ENCODE results near the gene PPHLN1. TPM values are rescaled to one million over a fixed set of nuclear protein-coding genes. Genes with fewer than 3 reads are reported as not detected.

The PPHLN1 gene
- total and polyA plus RNA-seq, 2 donors (not counting 1 experiment from before 2014, with no cell fraction given), result 48.8 to 104 TPM

DNA sequence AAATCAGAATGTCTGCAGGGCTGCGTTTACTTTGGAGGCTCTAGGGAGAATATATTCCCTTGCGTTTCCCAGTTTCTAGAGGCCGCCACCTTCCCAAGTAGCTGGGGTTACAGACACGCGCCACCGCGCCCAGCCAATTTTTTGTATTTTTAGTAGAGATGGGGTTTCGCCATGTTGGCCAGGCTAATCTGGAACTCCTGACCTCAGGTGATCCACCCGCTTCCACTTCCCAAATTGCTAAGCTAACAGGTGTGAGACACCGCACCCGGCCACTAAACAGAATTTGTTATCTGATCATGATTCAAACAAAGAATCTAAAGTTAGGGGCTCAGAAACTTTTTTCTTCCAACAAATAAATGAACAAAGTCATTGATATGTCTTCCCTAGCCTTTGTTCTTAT lies 114.6 kb downstream of the PPHLN1 start:
- H3K4me1 ChIP-seq (ENCODE audit: control insufficient read depth in 2 of 2, insufficient read depth in 2 of 2, low read length in 2 of 2), result no peaks in the 10 kb centered on the region
- H3K79me2 ChIP-seq (ENCODE audit: control insufficient read depth, insufficient read depth, low read length), result no peaks in the 10 kb centered on the region
- DNase-seq, result no peak
- H3K4me3 ChIP-seq (ENCODE audit: control extremely low read depth in 1 of 5, extremely low read depth in 1 of 5, insufficient read depth in 1 of 5, low read depth in 2 of 5, low read length in 4 of 5), result no peak overlapping the region
- H3K4me2 ChIP-seq (replicated peaks; ENCODE audit: low read depth, low read length, poor library complexity, severe bottlenecking), result no peak overlapping the region
- H3K36me3 ChIP-seq (replicated peaks in 1 of 2; ENCODE audit: control extremely low read depth in 1 of 2, control insufficient read depth in 1 of 2, extremely low read depth in 1 of 2, insufficient read depth in 2 of 2, low read length in 1 of 2), result peaks cover 2 to 33% of the 10 kb centered on the region in 2 experiments
- no peaks in the 10 kb centered on the region for H3K27me3 ChIP-seq (replicated peaks in 1 of 4; ENCODE audit: control extremely low read depth in 1 of 4, control insufficient read depth in 3 of 4, insufficient read depth in 4 of 4, low read length in 3 of 4)
- peaks cover 8% of the 10 kb centered on the region for H3K9me3 Mint-ChIP-seq (ENCODE audit: insufficient read depth)
- no peak overlapping the region for H3K4me3 Mint-ChIP-seq
- 87% methylated on average over 5 of the region's 11 CpGs for WGBS (ENCODE audit: insufficient coverage)
- peaks cover 0 to 10% (median 0%) of the 10 kb centered on the region in 3 donors for H3K9me3 ChIP-seq (ENCODE audit: control extremely low read depth in 1 of 3, control insufficient read depth in 2 of 3, insufficient read depth in 1 of 3, low read length in 2 of 3)
- intact Hi-C loops (cut with micrococcal nuclease), result no loop called here
- TF ChIP-seq, protein P1, sequence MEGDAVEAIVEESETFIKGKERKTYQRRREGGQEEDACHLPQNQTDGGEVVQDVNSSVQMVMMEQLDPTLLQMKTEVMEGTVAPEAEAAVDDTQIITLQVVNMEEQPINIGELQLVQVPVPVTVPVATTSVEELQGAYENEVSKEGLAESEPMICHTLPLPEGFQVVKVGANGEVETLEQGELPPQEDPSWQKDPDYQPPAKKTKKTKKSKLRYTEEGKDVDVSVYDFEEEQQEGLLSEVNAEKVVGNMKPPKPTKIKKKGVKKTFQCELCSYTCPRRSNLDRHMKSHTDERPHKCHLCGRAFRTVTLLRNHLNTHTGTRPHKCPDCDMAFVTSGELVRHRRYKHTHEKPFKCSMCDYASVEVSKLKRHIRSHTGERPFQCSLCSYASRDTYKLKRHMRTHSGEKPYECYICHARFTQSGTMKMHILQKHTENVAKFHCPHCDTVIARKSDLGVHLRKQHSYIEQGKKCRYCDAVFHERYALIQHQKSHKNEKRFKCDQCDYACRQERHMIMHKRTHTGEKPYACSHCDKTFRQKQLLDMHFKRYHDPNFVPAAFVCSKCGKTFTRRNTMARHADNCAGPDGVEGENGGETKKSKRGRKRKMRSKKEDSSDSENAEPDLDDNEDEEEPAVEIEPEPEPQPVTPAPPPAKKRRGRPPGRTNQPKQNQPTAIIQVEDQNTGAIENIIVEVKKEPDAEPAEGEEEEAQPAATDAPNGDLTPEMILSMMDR (IDR thresholded peaks at IDR 0.05), result no peak
- no peak for TF ChIP-seq EZH2 (IDR thresholded peaks at IDR 0.05; ENCODE audit: borderline replicate concordance, insufficient read depth, low read depth, low read length, poor library complexity, severe bottlenecking)
- H3K4me1 Mint-ChIP-seq, result peaks cover 4% of the 10 kb centered on the region
- no peak overlapping the region for H2AFZ ChIP-seq (ENCODE audit: insufficient read depth, low read depth, low read length, poor library complexity, severe bottlenecking)
- no peak overlapping the region for H3K27ac ChIP-seq (ENCODE audit: low read length in 2 of 2)
- CTCF ChIA-PET, result no interaction called here
- H3K9ac ChIP-seq (ENCODE audit: low read length), result no peak overlapping the region
- H3K27ac Mint-ChIP-seq, result no peak overlapping the region
- no peaks in the 10 kb centered on the region for H4K20me1 ChIP-seq (ENCODE audit: control insufficient read depth, insufficient read depth, low read length, poor library complexity, severe bottlenecking)
- ATAC-seq (ENCODE audit: low read depth), result no peak
- POLR2A ChIA-PET, result no interaction called here
- no peaks in the 10 kb centered on the region for H3K27me3 Mint-ChIP-seq

DNA sequence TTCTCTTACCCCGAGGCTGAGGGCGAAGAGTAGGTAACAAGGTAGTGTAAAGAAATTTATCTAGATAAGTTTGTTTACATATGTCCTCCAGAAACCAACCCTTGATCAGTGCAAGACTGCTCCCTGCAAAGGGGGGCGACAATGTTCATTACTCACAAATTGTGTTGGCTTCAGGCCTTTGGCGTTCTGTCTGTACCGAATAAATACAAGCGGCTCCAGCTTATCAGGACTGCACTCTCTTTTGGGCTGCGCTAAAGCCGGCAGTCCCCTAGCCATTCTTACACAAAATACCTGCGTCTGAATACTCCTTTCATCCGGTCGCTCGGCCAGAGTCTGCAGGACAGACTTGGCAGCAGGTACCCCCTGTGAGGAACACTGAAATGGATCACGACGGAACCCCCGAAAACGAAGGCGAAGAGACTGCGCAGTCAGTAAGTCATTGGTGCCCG lies 116.4 kb downstream of the PPHLN1 start:
- no peaks in the 10 kb centered on the region for H4K20me1 ChIP-seq (ENCODE audit: control insufficient read depth, insufficient read depth, low read length, poor library complexity, severe bottlenecking)
- peaks cover 2 to 6% of the 10 kb centered on the region in 2 donors for H3K4me1 ChIP-seq (ENCODE audit: control insufficient read depth in 2 of 2, insufficient read depth in 2 of 2, low read length in 2 of 2)
- H3K9me3 ChIP-seq (ENCODE audit: control extremely low read depth in 1 of 3, control insufficient read depth in 2 of 3, insufficient read depth in 1 of 3, low read length in 2 of 3), result peaks cover 0 to 10% (median 0%) of the 10 kb centered on the region in 3 donors
- no peak overlapping the region for H3K4me2 ChIP-seq (replicated peaks; ENCODE audit: low read depth, low read length, poor library complexity, severe bottlenecking)
- DNase-seq, result no peak
- no peak overlapping the region for H3K27ac Mint-ChIP-seq
- CTCF ChIA-PET, result interaction anchor here (2.2 kb wide), 1 partner anchor 26 kb away, joined by 6 read pairs; no protein-coding TSS in a partner anchor
- no peak overlapping the region for H3K4me3 Mint-ChIP-seq
- WGBS (ENCODE audit: insufficient coverage), result over 99% methylated on average over 16 of the region's 19 CpGs
- no peak overlapping the region for H3K4me3 ChIP-seq (ENCODE audit: control extremely low read depth in 1 of 5, extremely low read depth in 1 of 5, insufficient read depth in 1 of 5, low read depth in 2 of 5, low read length in 4 of 5)
- no peak overlapping the region for H3K9ac ChIP-seq (ENCODE audit: low read length)
- peaks cover 2 to 33% of the 10 kb centered on the region in 2 experiments for H3K36me3 ChIP-seq (replicated peaks in 1 of 2; ENCODE audit: control extremely low read depth in 1 of 2, control insufficient read depth in 1 of 2, extremely low read depth in 1 of 2, insufficient read depth in 2 of 2, low read length in 1 of 2)
- H3K27ac ChIP-seq (ENCODE audit: low read length in 2 of 2), result no peak overlapping the region
- TF ChIP-seq, protein P1 (IDR thresholded peaks at IDR 0.05), result no peak
- no peak for TF ChIP-seq EZH2 (IDR thresholded peaks at IDR 0.05; ENCODE audit: borderline replicate concordance, insufficient read depth, low read depth, low read length, poor library complexity, severe bottlenecking)
- H2AFZ ChIP-seq (ENCODE audit: insufficient read depth, low read depth, low read length, poor library complexity, severe bottlenecking), result no peak overlapping the region
- intact Hi-C loops (cut with micrococcal nuclease), result no loop called here
- H3K27me3 ChIP-seq (replicated peaks in 1 of 4; ENCODE audit: control extremely low read depth in 1 of 4, control insufficient read depth in 3 of 4, insufficient read depth in 4 of 4, low read length in 3 of 4), result no peaks in the 10 kb centered on the region
- POLR2A ChIA-PET, result no interaction called here
- peaks cover 8% of the 10 kb centered on the region for H3K4me1 Mint-ChIP-seq
- H3K9me3 Mint-ChIP-seq (ENCODE audit: insufficient read depth), result peaks cover 8% of the 10 kb centered on the region
- no peaks in the 10 kb centered on the region for H3K79me2 ChIP-seq (ENCODE audit: control insufficient read depth, insufficient read depth, low read length)
- H3K27me3 Mint-ChIP-seq, result no peaks in the 10 kb centered on the region
- ATAC-seq (ENCODE audit: low read depth), result no peak

Data from B cell (primary cell).